Measurements from ENCODE around the gene TAF4. TPM values are rescaled to one million over a fixed set of nuclear protein-coding genes. Genes with fewer than 3 reads are reported as not detected.

Gene TAF4
- total and polyA plus RNA-seq, 2 of the 13 experiments (the other 11 are each of a cell fraction or from before 2014, with no cell fraction given), result 5.9 to 12.0 TPM

GRCh38 chr20:62063981-62064769 is 1.5 kb downstream of the TAF4 start:
- Histone ChIP-seq H3K9ac (ENCODE audit: insufficient read depth, low read depth, low read length) (peak overlapping the region; percentile 43), H3K36me3 (replicated peaks in 1 of 2; ENCODE audit: control insufficient read depth in 1 of 2, insufficient read depth in 2 of 2, low read length in 2 of 2) (peaks cover 2 to 32% of the 10 kb centered on the region in 2 experiments; a peak in 4 of 5 replicates), H3K9me3 (ENCODE audit: low read length) (no peaks in the 10 kb centered on the region), H3K4me1 (ENCODE audit: insufficient read depth, low read length) (peaks cover 57% of the 10 kb centered on the region), H3K79me2 (ENCODE audit: insufficient read depth, low read length) (peaks cover 54% of the 10 kb centered on the region), H4K20me1 (ENCODE audit: insufficient read depth, low read length) (peaks cover 53% of the 10 kb centered on the region), H3K4me3 (replicated peaks in 1 of 3; ENCODE audit: insufficient read depth in 1 of 3, low read depth in 2 of 3, low read length in 3 of 3) (peak overlapping the region; percentile 61 to 79 (median 67); a peak in 5 of 6 replicates), H2AFZ (ENCODE audit: low read length) (no peak overlapping the region), H3K4me2 (ENCODE audit: low read depth, low read length) (peak overlapping the region; percentile 75), H3K27ac (ENCODE audit: extremely low read length, insufficient read depth, low read length) (no peak overlapping the region), H3K27me3 (ENCODE audit: control insufficient read depth in 1 of 2, insufficient read depth in 2 of 2, low read length in 2 of 2) (no peaks in the 10 kb centered on the region)
- peak; percentile 62 for ATAC-seq
- BruUV-seq (replicated peaks), result no TSS peak
- ChIA-PET CTCF (ENCODE audit: low intra/inter-chr PET ratio, low total read pairs) (interaction anchor here (1.0 kb wide), 1 partner anchor 61 kb away, joined by 3 read pairs; no protein-coding TSS in a partner anchor), POLR2A (interaction anchor here (0.9 to 1.6 kb wide), 5 partner anchors 21 to 72 kb away, joined by 4 to 8 read pairs (median 5); partner anchors contain the start of gene LSM14B)
- intact Hi-C loops (cut with micrococcal nuclease; ENCODE audit: unreplicated experiment) (loop anchor here (2.0 kb wide), 2 partner anchors 21 to 53 kb away; no protein-coding TSS in a partner anchor), in situ Hi-C loops (cut with HindIII; ENCODE audit: extremely low pct_ligation_motif_present, low pct_unique_long_range_greater_than_20kb) (loop anchor here (5.0 kb wide), 1 partner anchor 52 kb away; no protein-coding TSS in a partner anchor)
- no peak for FAIRE-seq
- WGBS (ENCODE audit: low lambda C conversion rate), result 22% methylated on average over 38 of the region's 60 CpGs
- peak; percentile 64 for DNase-seq (ENCODE audit: low spot score)
- TF ChIP-seq ZNF33B (CRISPR knock-in tag; IDR thresholded peaks at IDR 0.05), result no peak; the same call in 1 of the 2 replicates
- no peak for TF ChIP-seq MLX (CRISPR knock-in tag; IDR thresholded peaks at IDR 0.05)
- TF ChIP-seq ZNF790 (CRISPR knock-in tag; IDR thresholded peaks at IDR 0.05; ENCODE audit: borderline replicate concordance), result no peak; the same call in 1 of the 2 replicates
- no peak; the same call in 1 of the 2 replicates for TF ChIP-seq ZBTB3 (CRISPR knock-in tag; IDR thresholded peaks at IDR 0.05; ENCODE audit: borderline replicate concordance, low read depth)
- TF ChIP-seq TFAP4 (IDR thresholded peaks at IDR 0.05; ENCODE audit: borderline replicate concordance, low read depth), result peak; percentile 84; the same call in 1 of the 2 replicates
- no peak for TF ChIP-seq SETDB1 (CRISPR knock-in tag; IDR thresholded peaks at IDR 0.05; ENCODE audit: borderline replicate concordance)
- TF ChIP-seq YY1 (IDR thresholded peaks at IDR 0.05; ENCODE audit: insufficient read depth, insufficient replicate concordance, low read depth, low read length), result peak; percentile 21
- 0 out of 2 replicates have a peak, but pooled peaks have one; percentile 65 for TF ChIP-seq KLF9 (CRISPR knock-in tag; IDR thresholded peaks at IDR 0.05; ENCODE audit: low read depth)
- no peak for TF ChIP-seq RNF219 (CRISPR knock-in tag; IDR thresholded peaks at IDR 0.05)
- TF ChIP-seq ZNF768 (CRISPR knock-in tag; IDR thresholded peaks at IDR 0.05), result no peak
- peak; percentile 13; the same call in 1 of the 2 replicates for TF ChIP-seq SOX5 (CRISPR knock-in tag; IDR thresholded peaks at IDR 0.05; ENCODE audit: borderline replicate concordance)
- no peak for TF ChIP-seq MBNL3 (CRISPR knock-in tag; conservative IDR thresholded peaks at IDR 0.05)
- TF ChIP-seq DNMT3B (CRISPR knock-in tag; conservative IDR thresholded peaks at IDR 0.05), result no peak
- TF ChIP-seq ATF7-NPFF (CRISPR knock-in tag; IDR thresholded peaks at IDR 0.05; ENCODE audit: low read depth), result peak; percentile 64; the same call in 1 of the 2 replicates
- 0 out of 2 replicates have a peak, but pooled peaks have one; percentile 29 for TF ChIP-seq ZBTB20 (CRISPR knock-in tag; IDR thresholded peaks at IDR 0.05; ENCODE audit: borderline replicate concordance, low read depth)
- TF ChIP-seq KAT7 (CRISPR knock-in tag; IDR thresholded peaks at IDR 0.05; ENCODE audit: borderline replicate concordance), result peak; percentile 96
- TF ChIP-seq EED (CRISPR knock-in tag; IDR thresholded peaks at IDR 0.05), result peak; percentile 57; the same call in 1 of the 2 replicates
- no peak for TF ChIP-seq CHCHD3 (CRISPR knock-in tag; IDR thresholded peaks at IDR 0.05)
- TF ChIP-seq ZNF136 (CRISPR knock-in tag; IDR thresholded peaks at IDR 0.05; ENCODE audit: low read depth), result peak; percentile 74; the same call in 1 of the 2 replicates
- peak; percentile 77 for TF ChIP-seq XRCC5 (optimal IDR thresholded peaks at IDR 0.05; ENCODE audit: low read length)

Measured in HepG2 (cell line).